ENCODE measurements around the gene SDHB. TPM values are rescaled to one million over a fixed set of nuclear protein-coding genes. Genes with fewer than 3 reads are reported as not detected.

SDHB gene
- total and polyA plus RNA-seq, 2 of the 8 experiments (the other 6 are each of a cell fraction or from before 2014, with no cell fraction given) = 84.0 to 98.7 TPM

DNA sequence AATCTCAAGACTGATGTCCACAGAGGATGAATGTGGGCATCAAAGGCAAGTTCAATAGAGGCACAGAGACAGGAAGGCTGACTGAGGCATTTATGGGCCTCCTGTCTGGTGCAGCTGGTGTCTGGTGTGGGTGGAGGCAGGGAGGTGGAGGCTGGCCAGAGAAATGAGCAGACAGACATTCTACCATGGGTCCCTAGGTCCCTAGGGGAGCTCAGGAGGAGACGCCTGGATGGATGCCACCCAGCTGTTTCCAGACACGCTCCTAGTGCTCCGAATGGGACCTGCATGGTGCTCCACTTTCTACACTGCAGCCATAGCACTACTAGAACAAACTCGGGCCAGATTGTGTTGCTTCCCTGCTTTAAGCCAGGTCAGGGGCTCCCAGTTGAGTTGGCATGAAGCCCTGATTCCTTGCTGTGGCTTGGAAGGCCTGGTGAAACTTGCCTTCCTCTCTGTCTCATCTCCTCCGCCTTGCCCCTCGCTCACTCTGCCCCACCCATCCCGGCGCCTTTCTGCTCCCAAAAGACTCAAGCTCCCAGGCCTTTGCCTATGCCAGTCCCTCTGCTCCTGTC is 40.1 kb upstream of the SDHB start (continued):
- TF ChIP-seq, protein P1, sequence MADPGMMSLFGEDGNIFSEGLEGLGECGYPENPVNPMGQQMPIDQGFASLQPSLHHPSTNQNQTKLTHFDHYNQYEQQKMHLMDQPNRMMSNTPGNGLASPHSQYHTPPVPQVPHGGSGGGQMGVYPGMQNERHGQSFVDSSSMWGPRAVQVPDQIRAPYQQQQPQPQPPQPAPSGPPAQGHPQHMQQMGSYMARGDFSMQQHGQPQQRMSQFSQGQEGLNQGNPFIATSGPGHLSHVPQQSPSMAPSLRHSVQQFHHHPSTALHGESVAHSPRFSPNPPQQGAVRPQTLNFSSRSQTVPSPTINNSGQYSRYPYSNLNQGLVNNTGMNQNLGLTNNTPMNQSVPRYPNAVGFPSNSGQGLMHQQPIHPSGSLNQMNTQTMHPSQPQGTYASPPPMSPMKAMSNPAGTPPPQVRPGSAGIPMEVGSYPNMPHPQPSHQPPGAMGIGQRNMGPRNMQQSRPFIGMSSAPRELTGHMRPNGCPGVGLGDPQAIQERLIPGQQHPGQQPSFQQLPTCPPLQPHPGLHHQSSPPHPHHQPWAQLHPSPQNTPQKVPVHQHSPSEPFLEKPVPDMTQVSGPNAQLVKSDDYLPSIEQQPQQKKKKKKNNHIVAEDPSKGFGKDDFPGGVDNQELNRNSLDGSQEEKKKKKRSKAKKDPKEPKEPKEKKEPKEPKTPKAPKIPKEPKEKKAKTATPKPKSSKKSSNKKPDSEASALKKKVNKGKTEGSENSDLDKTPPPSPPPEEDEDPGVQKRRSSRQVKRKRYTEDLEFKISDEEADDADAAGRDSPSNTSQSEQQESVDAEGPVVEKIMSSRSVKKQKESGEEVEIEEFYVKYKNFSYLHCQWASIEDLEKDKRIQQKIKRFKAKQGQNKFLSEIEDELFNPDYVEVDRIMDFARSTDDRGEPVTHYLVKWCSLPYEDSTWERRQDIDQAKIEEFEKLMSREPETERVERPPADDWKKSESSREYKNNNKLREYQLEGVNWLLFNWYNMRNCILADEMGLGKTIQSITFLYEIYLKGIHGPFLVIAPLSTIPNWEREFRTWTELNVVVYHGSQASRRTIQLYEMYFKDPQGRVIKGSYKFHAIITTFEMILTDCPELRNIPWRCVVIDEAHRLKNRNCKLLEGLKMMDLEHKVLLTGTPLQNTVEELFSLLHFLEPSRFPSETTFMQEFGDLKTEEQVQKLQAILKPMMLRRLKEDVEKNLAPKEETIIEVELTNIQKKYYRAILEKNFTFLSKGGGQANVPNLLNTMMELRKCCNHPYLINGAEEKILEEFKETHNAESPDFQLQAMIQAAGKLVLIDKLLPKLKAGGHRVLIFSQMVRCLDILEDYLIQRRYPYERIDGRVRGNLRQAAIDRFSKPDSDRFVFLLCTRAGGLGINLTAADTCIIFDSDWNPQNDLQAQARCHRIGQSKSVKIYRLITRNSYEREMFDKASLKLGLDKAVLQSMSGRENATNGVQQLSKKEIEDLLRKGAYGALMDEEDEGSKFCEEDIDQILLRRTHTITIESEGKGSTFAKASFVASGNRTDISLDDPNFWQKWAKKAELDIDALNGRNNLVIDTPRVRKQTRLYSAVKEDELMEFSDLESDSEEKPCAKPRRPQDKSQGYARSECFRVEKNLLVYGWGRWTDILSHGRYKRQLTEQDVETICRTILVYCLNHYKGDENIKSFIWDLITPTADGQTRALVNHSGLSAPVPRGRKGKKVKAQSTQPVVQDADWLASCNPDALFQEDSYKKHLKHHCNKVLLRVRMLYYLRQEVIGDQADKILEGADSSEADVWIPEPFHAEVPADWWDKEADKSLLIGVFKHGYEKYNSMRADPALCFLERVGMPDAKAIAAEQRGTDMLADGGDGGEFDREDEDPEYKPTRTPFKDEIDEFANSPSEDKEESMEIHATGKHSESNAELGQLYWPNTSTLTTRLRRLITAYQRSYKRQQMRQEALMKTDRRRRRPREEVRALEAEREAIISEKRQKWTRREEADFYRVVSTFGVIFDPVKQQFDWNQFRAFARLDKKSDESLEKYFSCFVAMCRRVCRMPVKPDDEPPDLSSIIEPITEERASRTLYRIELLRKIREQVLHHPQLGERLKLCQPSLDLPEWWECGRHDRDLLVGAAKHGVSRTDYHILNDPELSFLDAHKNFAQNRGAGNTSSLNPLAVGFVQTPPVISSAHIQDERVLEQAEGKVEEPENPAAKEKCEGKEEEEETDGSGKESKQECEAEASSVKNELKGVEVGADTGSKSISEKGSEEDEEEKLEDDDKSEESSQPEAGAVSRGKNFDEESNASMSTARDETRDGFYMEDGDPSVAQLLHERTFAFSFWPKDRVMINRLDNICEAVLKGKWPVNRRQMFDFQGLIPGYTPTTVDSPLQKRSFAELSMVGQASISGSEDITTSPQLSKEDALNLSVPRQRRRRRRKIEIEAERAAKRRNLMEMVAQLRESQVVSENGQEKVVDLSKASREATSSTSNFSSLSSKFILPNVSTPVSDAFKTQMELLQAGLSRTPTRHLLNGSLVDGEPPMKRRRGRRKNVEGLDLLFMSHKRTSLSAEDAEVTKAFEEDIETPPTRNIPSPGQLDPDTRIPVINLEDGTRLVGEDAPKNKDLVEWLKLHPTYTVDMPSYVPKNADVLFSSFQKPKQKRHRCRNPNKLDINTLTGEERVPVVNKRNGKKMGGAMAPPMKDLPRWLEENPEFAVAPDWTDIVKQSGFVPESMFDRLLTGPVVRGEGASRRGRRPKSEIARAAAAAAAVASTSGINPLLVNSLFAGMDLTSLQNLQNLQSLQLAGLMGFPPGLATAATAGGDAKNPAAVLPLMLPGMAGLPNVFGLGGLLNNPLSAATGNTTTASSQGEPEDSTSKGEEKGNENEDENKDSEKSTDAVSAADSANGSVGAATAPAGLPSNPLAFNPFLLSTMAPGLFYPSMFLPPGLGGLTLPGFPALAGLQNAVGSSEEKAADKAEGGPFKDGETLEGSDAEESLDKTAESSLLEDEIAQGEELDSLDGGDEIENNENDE (IDR thresholded peaks at IDR 0.05; ENCODE audit: insufficient replicate concordance, low read length) = no peak
- TF ChIP-seq POLR2A (IDR thresholded peaks at IDR 0.05; ENCODE audit: control extremely low read depth in 1 of 2, low read depth in 2 of 2, low read length in 2 of 2) = no peak
- no peak for TF ChIP-seq CREB1 (IDR thresholded peaks at IDR 0.05)
- TF ChIP-seq, protein P2, sequence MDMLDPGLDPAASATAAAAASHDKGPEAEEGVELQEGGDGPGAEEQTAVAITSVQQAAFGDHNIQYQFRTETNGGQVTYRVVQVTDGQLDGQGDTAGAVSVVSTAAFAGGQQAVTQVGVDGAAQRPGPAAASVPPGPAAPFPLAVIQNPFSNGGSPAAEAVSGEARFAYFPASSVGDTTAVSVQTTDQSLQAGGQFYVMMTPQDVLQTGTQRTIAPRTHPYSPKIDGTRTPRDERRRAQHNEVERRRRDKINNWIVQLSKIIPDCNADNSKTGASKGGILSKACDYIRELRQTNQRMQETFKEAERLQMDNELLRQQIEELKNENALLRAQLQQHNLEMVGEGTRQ (IDR thresholded peaks at IDR 0.05; ENCODE audit: low read length) = no peak
- TF ChIP-seq TBP (IDR thresholded peaks at IDR 0.05; ENCODE audit: low read depth, low read length) = no peak
- TF ChIP-seq HDAC6 (IDR thresholded peaks at IDR 0.05; ENCODE audit: low read depth, low read length) = no peak
- TF ChIP-seq, protein P3, sequence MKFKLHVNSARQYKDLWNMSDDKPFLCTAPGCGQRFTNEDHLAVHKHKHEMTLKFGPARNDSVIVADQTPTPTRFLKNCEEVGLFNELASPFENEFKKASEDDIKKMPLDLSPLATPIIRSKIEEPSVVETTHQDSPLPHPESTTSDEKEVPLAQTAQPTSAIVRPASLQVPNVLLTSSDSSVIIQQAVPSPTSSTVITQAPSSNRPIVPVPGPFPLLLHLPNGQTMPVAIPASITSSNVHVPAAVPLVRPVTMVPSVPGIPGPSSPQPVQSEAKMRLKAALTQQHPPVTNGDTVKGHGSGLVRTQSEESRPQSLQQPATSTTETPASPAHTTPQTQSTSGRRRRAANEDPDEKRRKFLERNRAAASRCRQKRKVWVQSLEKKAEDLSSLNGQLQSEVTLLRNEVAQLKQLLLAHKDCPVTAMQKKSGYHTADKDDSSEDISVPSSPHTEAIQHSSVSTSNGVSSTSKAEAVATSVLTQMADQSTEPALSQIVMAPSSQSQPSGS (IDR thresholded peaks at IDR 0.05; ENCODE audit: low read length) = no peak
- TF ChIP-seq EZH2 (IDR thresholded peaks at IDR 0.05; ENCODE audit: low read depth, low read length, severe bottlenecking) = no peak
- no peak for TF ChIP-seq MAFK (IDR thresholded peaks at IDR 0.05; ENCODE audit: low read depth, low read length)
